Mesothelial cell of epicardium (in vitro differentiated cells): Measurements from ENCODE around the gene SRRT. TPM values are rescaled to one million over a fixed set of nuclear protein-coding genes. Genes with fewer than 3 reads are reported as not detected.

Source experiments
- DNase-seq, 2 experiments: peaks; one replicate each; pipeline ENCODE4 v3.0.0; 2021; ENCODE audit warnings: low spot score in 2 of 2; ENCODE audit not compliant: unreplicated experiment in 2 of 2
- H3K27ac Mint-ChIP-seq: 2 replicates; pipeline ENCODE4 v1.8.0; 2021; ENCODE audit warnings: mixed read lengths
- H3K27me3 Mint-ChIP-seq: 2 replicates; pipeline ENCODE4 v1.8.0; 2021; ENCODE audit warnings: low read depth, mixed read lengths
- H3K36me3 Mint-ChIP-seq: 2 replicates; pipeline ENCODE4 v1.8.0; 2021; ENCODE audit warnings: mixed read lengths
- H3K4me1 Mint-ChIP-seq: 2 replicates; pipeline ENCODE4 v1.8.0; 2021; ENCODE audit warnings: mixed read lengths
- H3K4me3 Mint-ChIP-seq: 2 replicates; pipeline ENCODE4 v1.8.0; 2021; ENCODE audit warnings: mild to moderate bottlenecking, moderate library complexity, mixed read lengths
- H3K9me3 Mint-ChIP-seq: 2 replicates; pipeline ENCODE4 v1.8.0; 2021; ENCODE audit warnings: mixed read lengths
- CTCF ChIP-seq: fragments of 200-600 bp; sonication (generic); IDR thresholded peaks from one replicate; pipeline ENCODE4 v1.5.0; 2021; ENCODE audit warnings: antibody characterized with exemption; ENCODE audit not compliant: unreplicated experiment
- total RNA-seq: library from RNA; stranded (reverse); gene quantifications from 3 replicates; pipeline ENCODE4 v1.2.1, GENCODE V29; 2021

The SRRT gene
- total RNA-seq, 1 donor from 2014 or later, result 240 TPM

DNA sequence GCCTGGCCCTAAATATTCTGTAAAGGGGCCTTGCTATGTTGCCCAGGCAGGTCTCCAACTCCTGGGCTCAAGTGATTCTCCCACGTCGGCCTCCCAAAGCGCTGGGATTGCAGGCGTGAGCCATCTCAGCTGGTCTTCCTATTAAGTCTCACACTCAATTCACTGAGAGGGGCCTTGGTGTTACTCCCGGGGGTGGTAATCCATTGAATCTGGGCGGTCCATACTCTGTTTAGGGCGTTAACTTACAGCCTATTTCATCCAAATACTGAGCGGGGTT lies 665 bp upstream of the SRRT start:
- H3K4me3 Mint-ChIP-seq, result peak overlapping the region; percentile 99
- no peaks in the 10 kb centered on the region for H3K9me3 Mint-ChIP-seq
- no peak for DNase-seq
- no peaks in the 10 kb centered on the region for H3K27me3 Mint-ChIP-seq
- H3K4me1 Mint-ChIP-seq, result peaks cover 39% of the 10 kb centered on the region
- peaks cover 27% of the 10 kb centered on the region for H3K36me3 Mint-ChIP-seq
- no peak for TF ChIP-seq CTCF
- peak overlapping the region; percentile 99 for H3K27ac Mint-ChIP-seq

GRCh38 chr7:100875356-100875751 lies 451 bp downstream of the SRRT start:
- peak; percentile 12 for TF ChIP-seq CTCF
- Mint-ChIP-seq H3K36me3 (peaks cover 33% of the 10 kb centered on the region), H3K27me3 (no peaks in the 10 kb centered on the region), H3K4me3 (peak overlapping the region; percentile 99), H3K9me3 (no peaks in the 10 kb centered on the region), H3K4me1 (peaks cover 45% of the 10 kb centered on the region), H3K27ac (peak overlapping the region; percentile 99)
- no peak for DNase-seq

GRCh38 chr7:100878013-100878412 lies 3.1 kb downstream of the SRRT start:
- TF ChIP-seq CTCF, result no peak
- H3K9me3 Mint-ChIP-seq, result no peaks in the 10 kb centered on the region
- no peaks in the 10 kb centered on the region for H3K27me3 Mint-ChIP-seq
- H3K36me3 Mint-ChIP-seq, result peaks cover 34% of the 10 kb centered on the region
- H3K4me3 Mint-ChIP-seq, result no peak overlapping the region
- H3K4me1 Mint-ChIP-seq, result peaks cover 45% of the 10 kb centered on the region
- DNase-seq, result no peak
- H3K27ac Mint-ChIP-seq, result peak overlapping the region; percentile 77

DNA sequence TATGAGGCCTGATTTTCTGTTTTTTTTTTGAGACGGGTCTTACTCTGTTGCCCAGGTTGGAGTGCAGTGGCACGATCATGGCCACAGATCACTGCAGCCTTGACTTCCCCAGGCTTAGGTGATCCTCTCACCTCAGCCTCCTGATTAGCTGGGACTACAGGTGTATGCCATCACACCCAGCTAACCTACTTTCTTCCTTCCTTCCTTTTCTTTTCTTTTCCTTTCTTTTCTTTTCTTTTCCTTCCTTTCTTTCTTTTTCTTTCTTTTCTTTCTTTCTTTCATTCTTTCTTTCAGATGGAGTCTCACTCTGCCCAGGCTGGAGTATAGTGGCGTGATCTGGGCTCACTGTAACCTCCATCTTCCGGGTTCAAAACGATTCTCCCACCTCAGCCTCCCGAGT lies 3.8 kb downstream of the SRRT start:
- H3K9me3 Mint-ChIP-seq, result no peaks in the 10 kb centered on the region

DNA sequence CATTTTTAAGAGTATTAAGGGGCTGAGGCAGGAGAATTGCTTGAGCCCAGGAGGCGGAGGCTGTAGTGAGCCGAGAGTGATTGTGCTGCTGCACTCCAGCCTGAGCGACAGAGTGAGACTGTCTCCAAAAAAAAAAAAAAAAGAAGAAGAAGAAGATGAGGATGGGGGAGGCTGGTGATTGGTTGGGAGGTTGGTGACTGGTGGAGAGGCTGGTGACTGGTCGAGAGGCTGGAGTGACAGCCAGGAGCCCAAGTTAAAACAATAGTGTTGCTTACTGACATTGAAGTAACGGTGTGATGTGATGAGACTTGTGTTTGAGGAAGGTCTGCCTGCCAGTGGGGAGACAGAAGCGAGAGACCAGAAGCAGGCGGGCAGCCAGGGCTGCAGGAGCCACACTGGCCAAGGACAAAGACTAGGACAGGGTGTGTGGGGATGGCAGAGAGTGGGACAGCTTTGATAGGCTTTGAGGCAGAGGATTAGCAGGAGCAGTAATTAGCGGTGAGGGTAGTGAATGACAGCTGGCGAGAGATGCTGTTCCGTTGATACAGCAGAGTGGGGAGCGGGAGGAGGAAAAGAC lies 4.9 kb downstream of the SRRT start:
- Mint-ChIP-seq H3K27me3 (no peaks in the 10 kb centered on the region), H3K27ac (peak overlapping the region; percentile 37), H3K4me1 (peaks cover 35% of the 10 kb centered on the region), H3K36me3 (peaks cover 44% of the 10 kb centered on the region), H3K9me3 (no peaks in the 10 kb centered on the region), H3K4me3 (no peak overlapping the region)
- TF ChIP-seq CTCF, result no peak
- no peak for DNase-seq

More for the DNA sequence above, 3.8 kb downstream of the SRRT start:
- no peaks in the 10 kb centered on the region for H3K27me3 Mint-ChIP-seq
- H3K36me3 Mint-ChIP-seq, result peaks cover 35% of the 10 kb centered on the region
- H3K4me3 Mint-ChIP-seq, result no peak overlapping the region
- no peak for DNase-seq
- TF ChIP-seq CTCF, result no peak
- peak overlapping the region; percentile 75 for H3K27ac Mint-ChIP-seq
- H3K4me1 Mint-ChIP-seq, result peaks cover 45% of the 10 kb centered on the region

GRCh38 chr7:100880645-100881044 lies 5.7 kb downstream of the SRRT start:
- Mint-ChIP-seq H3K4me3 (no peak overlapping the region), H3K36me3 (peaks cover 52% of the 10 kb centered on the region), H3K27ac (peak overlapping the region; percentile 11), H3K4me1 (peaks cover 28% of the 10 kb centered on the region), H3K9me3 (no peaks in the 10 kb centered on the region), H3K27me3 (no peaks in the 10 kb centered on the region)
- no peak for DNase-seq
- no peak for TF ChIP-seq CTCF
